HFFc6 (cell line): ENCODE results near the gene CNEP1R1. TPM values are rescaled to one million over a fixed set of nuclear protein-coding genes. Genes with fewer than 3 reads are reported as not detected.

Source experiments
- DNase-seq: peaks from one replicate; pipeline ENCODE4 v3.0.0-alpha.2; 2018
- H3K27ac Mint-ChIP-seq: 2 replicates; pipeline ENCODE4 v1.8.0; 2020; ENCODE audit warnings: mild to moderate bottlenecking, mixed read lengths
- H3K27me3 Mint-ChIP-seq: 2 replicates; pipeline ENCODE4 v1.8.0; 2021; ENCODE audit warnings: mild to moderate bottlenecking, moderate library complexity, mixed read lengths; ENCODE audit not compliant: insufficient read depth
- H3K36me3 Mint-ChIP-seq: 2 replicates; pipeline ENCODE4 v1.8.0; 2021; ENCODE audit warnings: low read depth, mixed read lengths
- H3K4me1 Mint-ChIP-seq: 2 replicates; pipeline ENCODE4 v1.8.0; 2020; ENCODE audit warnings: low read depth, mixed read lengths
- H3K4me3 Mint-ChIP-seq: 2 replicates; pipeline ENCODE4 v1.8.0; 2020; ENCODE audit warnings: mild to moderate bottlenecking, moderate library complexity, mixed read lengths
- H3K9me3 Mint-ChIP-seq: 2 replicates; pipeline ENCODE4 v1.8.0; 2020; ENCODE audit warnings: mild to moderate bottlenecking, mixed read lengths
- total RNA-seq, 6 experiments: library from RNA; stranded (reverse); fragmentation: NEBNext Ultra II Directional; extraction: Animal tissue kit (Norgen Biotek cat#: 25700); gene quantifications; 2 replicates in 1 of 6; 3 replicates in 5 of 6; pipeline ENCODE4 v1.2.3, GENCODE V29; 2021
- TF ChIP-seq, protein P1 (sequence below): fragments of 200-600 bp; sonication (generic); IDR thresholded peaks from 2 replicates; pipeline ENCODE4 v1.5.0; 2021; ENCODE audit warnings: antibody characterized with exemption, mild to moderate bottlenecking

CNEP1R1 gene
- total RNA-seq, 6 experiments from 2014 or later = 22.7 to 28.1 (median 24.2) TPM

DNA sequence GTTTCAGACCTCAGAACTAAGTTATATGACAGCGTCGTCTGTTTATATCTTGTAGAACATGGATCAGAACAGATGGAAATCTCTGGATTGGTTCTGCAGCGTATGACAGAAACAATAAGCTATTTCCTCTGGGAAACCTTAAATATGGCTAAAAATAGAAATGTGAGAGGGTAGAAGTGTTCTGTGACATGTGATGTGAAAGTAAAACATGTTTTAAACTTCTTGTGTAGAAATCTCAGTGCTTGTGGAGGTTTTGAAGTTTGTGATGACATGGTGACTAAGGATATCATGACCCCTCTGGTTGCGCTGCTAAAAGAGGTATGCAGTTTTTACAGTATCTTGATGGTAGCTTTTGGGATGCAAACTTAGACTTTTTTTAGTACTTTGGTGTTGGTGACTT lies 43.5 kb downstream of the CNEP1R1 start:
- H3K27me3 Mint-ChIP-seq = no peaks in the 10 kb centered on the region
- H3K4me3 Mint-ChIP-seq = peak overlapping the region; percentile 94
- H3K36me3 Mint-ChIP-seq = peaks cover 27% of the 10 kb centered on the region
- TF ChIP-seq, protein P1, sequence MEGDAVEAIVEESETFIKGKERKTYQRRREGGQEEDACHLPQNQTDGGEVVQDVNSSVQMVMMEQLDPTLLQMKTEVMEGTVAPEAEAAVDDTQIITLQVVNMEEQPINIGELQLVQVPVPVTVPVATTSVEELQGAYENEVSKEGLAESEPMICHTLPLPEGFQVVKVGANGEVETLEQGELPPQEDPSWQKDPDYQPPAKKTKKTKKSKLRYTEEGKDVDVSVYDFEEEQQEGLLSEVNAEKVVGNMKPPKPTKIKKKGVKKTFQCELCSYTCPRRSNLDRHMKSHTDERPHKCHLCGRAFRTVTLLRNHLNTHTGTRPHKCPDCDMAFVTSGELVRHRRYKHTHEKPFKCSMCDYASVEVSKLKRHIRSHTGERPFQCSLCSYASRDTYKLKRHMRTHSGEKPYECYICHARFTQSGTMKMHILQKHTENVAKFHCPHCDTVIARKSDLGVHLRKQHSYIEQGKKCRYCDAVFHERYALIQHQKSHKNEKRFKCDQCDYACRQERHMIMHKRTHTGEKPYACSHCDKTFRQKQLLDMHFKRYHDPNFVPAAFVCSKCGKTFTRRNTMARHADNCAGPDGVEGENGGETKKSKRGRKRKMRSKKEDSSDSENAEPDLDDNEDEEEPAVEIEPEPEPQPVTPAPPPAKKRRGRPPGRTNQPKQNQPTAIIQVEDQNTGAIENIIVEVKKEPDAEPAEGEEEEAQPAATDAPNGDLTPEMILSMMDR = no peak
- no peaks in the 10 kb centered on the region for H3K9me3 Mint-ChIP-seq
- peak; percentile 61 for DNase-seq
- peaks cover 46% of the 10 kb centered on the region for H3K4me1 Mint-ChIP-seq
- peak overlapping the region; percentile 74 for H3K27ac Mint-ChIP-seq

DNA sequence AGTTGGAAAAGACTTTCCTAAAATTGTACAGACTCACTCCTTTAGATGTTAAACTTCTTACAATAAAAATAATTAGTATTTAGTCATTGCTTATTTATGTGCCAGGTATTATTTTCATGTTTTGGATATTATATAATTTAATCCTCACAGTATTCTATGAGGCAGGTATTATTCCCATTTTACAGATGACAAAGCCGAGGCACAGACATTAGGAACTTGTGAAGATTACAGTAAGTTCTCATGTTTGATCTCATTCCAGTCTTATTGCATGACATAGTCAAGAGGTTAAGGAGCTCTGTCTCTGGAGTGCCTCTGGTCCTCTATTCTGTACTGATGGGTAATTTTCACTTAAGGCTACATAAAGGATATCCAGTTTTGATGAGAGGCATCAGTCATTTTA lies 44.0 kb downstream of the CNEP1R1 start:
- Mint-ChIP-seq H3K4me3 (peak overlapping the region; percentile 94), H3K36me3 (peaks cover 27% of the 10 kb centered on the region), H3K27ac (peak overlapping the region; percentile 74), H3K4me1 (peaks cover 46% of the 10 kb centered on the region), H3K9me3 (no peaks in the 10 kb centered on the region), H3K27me3 (no peaks in the 10 kb centered on the region)
- no peak for DNase-seq
- TF ChIP-seq, protein P1 = no peak

DNA sequence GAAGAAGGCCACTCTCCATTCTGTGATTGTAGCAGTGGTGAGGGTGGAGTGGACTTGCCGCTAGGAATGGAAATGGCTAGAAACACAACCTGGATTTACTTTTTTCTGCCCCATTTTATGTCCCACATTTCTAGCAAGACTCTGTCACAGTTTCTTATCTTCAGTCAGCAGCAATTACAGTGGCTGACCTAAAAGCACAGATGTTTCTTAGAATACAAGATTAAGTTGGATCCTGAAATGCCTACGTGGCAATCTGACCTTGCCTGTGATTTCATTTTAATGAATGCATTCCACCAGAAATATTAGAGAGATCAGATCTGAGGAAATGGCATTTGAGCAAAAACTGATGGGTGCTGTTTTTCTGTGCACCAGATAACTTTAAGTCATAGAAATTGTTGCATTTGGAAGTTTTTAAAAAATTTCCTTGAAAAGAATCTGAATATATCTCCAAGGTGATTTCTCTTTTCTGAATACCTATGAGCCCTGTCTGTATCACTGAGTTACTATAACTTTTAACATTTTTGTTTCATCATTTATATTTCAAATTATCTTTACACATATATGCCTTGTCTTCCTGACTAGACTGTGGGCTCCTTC lies 46.1 kb downstream of the CNEP1R1 start:
- TF ChIP-seq, protein P1 = no peak
- H3K4me1 Mint-ChIP-seq = peaks cover 46% of the 10 kb centered on the region
- DNase-seq = no peak
- no peaks in the 10 kb centered on the region for H3K27me3 Mint-ChIP-seq
- H3K9me3 Mint-ChIP-seq = no peaks in the 10 kb centered on the region
- peak overlapping the region; percentile 21; the same call in 1 of the 2 replicates for H3K27ac Mint-ChIP-seq
- H3K4me3 Mint-ChIP-seq = no peak overlapping the region
- H3K36me3 Mint-ChIP-seq = peaks cover 32% of the 10 kb centered on the region

DNA sequence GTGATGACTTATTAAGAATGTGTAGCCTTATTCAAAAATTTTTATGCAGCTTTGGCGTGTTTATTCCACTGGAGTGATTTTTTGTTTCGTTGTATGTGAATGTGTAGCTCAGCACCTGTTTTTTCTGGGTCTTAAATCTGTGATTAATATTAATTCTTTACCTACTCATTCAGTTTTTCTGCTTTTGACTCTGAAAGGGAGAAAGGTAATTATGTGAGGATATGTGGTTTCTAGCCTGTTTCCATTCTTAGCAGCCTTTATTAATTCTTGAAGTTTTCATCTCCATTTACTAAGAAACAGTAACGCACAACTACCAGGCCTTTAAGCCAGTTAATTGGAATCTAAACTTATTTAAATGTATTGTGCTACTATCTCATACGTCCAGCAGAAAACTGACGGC lies 47.7 kb downstream of the CNEP1R1 start:
- H3K4me3 Mint-ChIP-seq = no peak overlapping the region
- H3K4me1 Mint-ChIP-seq = peaks cover 33% of the 10 kb centered on the region
- TF ChIP-seq, protein P1 = no peak
- H3K27ac Mint-ChIP-seq = no peak overlapping the region
- H3K9me3 Mint-ChIP-seq = no peaks in the 10 kb centered on the region
- DNase-seq = no peak
- H3K36me3 Mint-ChIP-seq = peaks cover 28% of the 10 kb centered on the region
- no peaks in the 10 kb centered on the region for H3K27me3 Mint-ChIP-seq

DNA sequence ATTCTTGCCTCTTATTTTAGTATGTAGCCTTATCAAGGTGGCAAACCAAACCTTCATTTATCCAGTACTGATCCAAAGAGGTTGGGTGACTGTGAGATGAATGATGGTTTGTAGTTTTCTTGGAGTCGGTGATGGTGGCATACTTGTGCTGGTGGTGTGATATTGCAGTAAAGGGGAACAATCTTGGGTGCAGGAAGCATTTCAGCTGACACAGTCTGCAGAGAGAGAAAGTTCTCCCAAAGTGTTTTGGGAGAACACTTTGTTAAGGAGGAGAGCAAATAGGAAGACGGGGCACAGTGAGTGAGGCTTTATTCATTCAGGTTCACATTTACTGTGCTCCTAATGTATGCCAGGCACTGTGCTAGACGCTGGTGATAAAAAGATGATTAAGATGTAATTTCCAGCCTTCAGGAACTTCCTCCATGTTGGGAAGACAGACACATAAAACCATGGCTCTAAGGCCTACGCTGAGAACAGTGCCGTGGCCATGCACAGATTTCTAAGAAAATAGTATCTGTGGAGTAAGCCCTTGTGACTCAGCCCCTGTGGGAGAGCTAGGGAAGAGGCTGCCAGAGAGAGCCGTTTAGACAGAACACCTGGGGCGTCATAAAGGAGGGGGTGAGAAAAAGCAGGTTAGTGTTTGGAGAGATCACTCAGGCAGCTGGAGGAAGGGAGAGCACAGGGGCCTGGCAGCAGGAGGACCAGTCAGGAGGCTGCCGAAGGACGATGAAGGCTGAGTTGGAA lies 54.5 kb downstream of the CNEP1R1 start:
- Mint-ChIP-seq H3K36me3 (peaks cover 34% of the 10 kb centered on the region), H3K4me1 (peaks cover 21% of the 10 kb centered on the region), H3K4me3 (no peak overlapping the region), H3K9me3 (no peaks in the 10 kb centered on the region), H3K27ac (no peak overlapping the region; the same call in 1 of the 2 replicates), H3K27me3 (no peaks in the 10 kb centered on the region; the same call in 1 of the 2 replicates)
- TF ChIP-seq, protein P1 = no peak
- no peak for DNase-seq
